GM23248 (cell line): ENCODE measurements around the gene NHSL2.

ENCODE experiments used
- EZH2 ChIP-seq: fragments of 200-600 bp; sonication (generic); IDR thresholded peaks from 2 replicates; pipeline ENCODE4 v1.6.1; 2018; ENCODE audit warnings: antibody characterized with exemption, mild to moderate bottlenecking; ENCODE audit not compliant: insufficient read depth, poor library complexity, severe bottlenecking
- EZH2phosphoT487 ChIP-seq: fragments of 200-600 bp; sonication (generic); IDR thresholded peaks from 2 replicates; pipeline ENCODE4 v1.6.1; 2018; ENCODE audit warnings: antibody characterized with exemption, moderate library complexity, mild to moderate bottlenecking, low read depth; ENCODE audit not compliant: insufficient read depth

- TF ChIP-seq EZH2 (no peak), EZH2phosphoT487 (no peak)
Measured at GRCh38 chrX:71996826-71997225, 86.2 kb downstream of the NHSL2 start.
